Liver (tissue), 9 donors: ENCODE measurements around the gene PNPLA6. TPM values are rescaled to one million over a fixed set of nuclear protein-coding genes. Genes with fewer than 3 reads are reported as not detected.

Experiments used
- DNase-seq: peaks from one replicate; pipeline ENCODE4 v3.0.0-alpha.2; 2017; ENCODE audit warnings: low spot score
- H3K27ac ChIP-seq, 2 donors: one replicate each; pipeline ENCODE4 v1.7.0; 2013; ENCODE audit warnings: inconsistent platforms in 2 of 2, low read length in 2 of 2, control low read depth in 1 of 2, low read depth in 1 of 2, mild to moderate bottlenecking in 1 of 2
- H3K27me3 ChIP-seq, 4 donors: one replicate each; pipeline versions ENCODE4 v1.6.1 to v1.7.0; 2013; ENCODE audit warnings: low read length in 3 of 4, inconsistent platforms in 1 of 4, mild to moderate bottlenecking in 1 of 4, moderate library complexity in 1 of 4; ENCODE audit not compliant: control insufficient read depth in 4 of 4, insufficient read depth in 4 of 4
- H3K36me3 ChIP-seq, 4 donors: one replicate each; pipeline versions ENCODE4 v1.6.1 to v1.7.0; 2013; ENCODE audit warnings: low read length in 3 of 4, mild to moderate bottlenecking in 3 of 4, low read depth in 1 of 4, moderate library complexity in 1 of 4; ENCODE audit not compliant: control insufficient read depth in 4 of 4, insufficient read depth in 3 of 4
- H3K4me1 ChIP-seq, 4 donors: one replicate each; pipeline versions ENCODE4 v1.6.1 to v1.7.0; 2013; ENCODE audit warnings: low read length in 3 of 4, mild to moderate bottlenecking in 3 of 4, moderate library complexity in 1 of 4; ENCODE audit not compliant: control insufficient read depth in 4 of 4, insufficient read depth in 4 of 4
- H3K4me3 ChIP-seq, 3 donors: one replicate each; pipeline versions ENCODE4 v1.6.1 to v1.7.0; 2013; ENCODE audit warnings: low read length in 3 of 3, control low read depth in 1 of 3, low read depth in 1 of 3, mild to moderate bottlenecking in 1 of 3
- H3K9ac ChIP-seq, 2 donors: one replicate each; pipeline ENCODE4 v1.7.0; 2013; ENCODE audit warnings: low read length in 2 of 2, mild to moderate bottlenecking in 2 of 2, moderate library complexity in 2 of 2, control low read depth in 1 of 2, low read depth in 1 of 2
- H3K9me3 ChIP-seq, 4 donors: one replicate each; pipeline versions ENCODE4 v1.6.1 to v1.7.0; 2013; ENCODE audit warnings: low read length in 3 of 4; ENCODE audit not compliant: control insufficient read depth in 4 of 4
- EGR1 ChIP-seq, 2 donors: IDR thresholded peaks; 2 replicates each; pipeline ENCODE4 v1.6.1; 2016 to 2018; ENCODE audit warnings: antibody characterized with exemption in 2 of 2, low read depth in 2 of 2
- FOXA1 ChIP-seq: IDR thresholded peaks from 2 replicates; pipeline ENCODE4 v1.6.1; 2016; ENCODE audit warnings: antibody characterized with exemption
- FOXA2 ChIP-seq: IDR thresholded peaks from 2 replicates; pipeline ENCODE4 v1.6.1; 2016; ENCODE audit warnings: antibody characterized with exemption
- HNF4A ChIP-seq, 2 donors: conservative IDR thresholded peaks; 2 replicates each; pipeline ENCODE4 v1.6.1; 2016; ENCODE audit warnings: antibody characterized with exemption in 2 of 2, mild to moderate bottlenecking in 2 of 2
- HNF4G ChIP-seq: IDR thresholded peaks from 2 replicates; pipeline ENCODE4 v1.6.1; 2016; ENCODE audit warnings: antibody characterized with exemption
- JUND ChIP-seq, 2 donors: IDR thresholded peaks; 2 replicates each; pipeline ENCODE4 v1.6.1; 2016; ENCODE audit warnings: antibody characterized with exemption in 2 of 2
- NR2F2 ChIP-seq: IDR thresholded peaks from 2 replicates; pipeline ENCODE4 v1.6.1; 2016; ENCODE audit warnings: antibody characterized with exemption
- RAD21 ChIP-seq, 2 donors: IDR thresholded peaks; 2 replicates each; pipeline ENCODE4 v1.6.1; 2016; ENCODE audit warnings: antibody characterized with exemption in 2 of 2, mild to moderate bottlenecking in 2 of 2
- RXRA ChIP-seq, 2 donors: IDR thresholded peaks; 2 replicates each; pipeline ENCODE4 v1.6.1; 2017 to 2018; ENCODE audit warnings: antibody characterized with exemption in 2 of 2, mild to moderate bottlenecking in 1 of 2
- SP1 ChIP-seq: IDR thresholded peaks from 2 replicates; pipeline ENCODE4 v1.6.1; 2018; ENCODE audit warnings: antibody characterized with exemption, mild to moderate bottlenecking
- TAF1 ChIP-seq: conservative IDR thresholded peaks from 2 replicates; pipeline ENCODE4 v1.6.1; 2016; ENCODE audit warnings: antibody characterized with exemption, mild to moderate bottlenecking
- WGBS: extraction: QIAGEN DNeasy Blood & Tissue Kit; methylation state at CpG from one replicate; pipeline ENCODE4 v1.1.7; 2013; 5-methylcytosine and 5-hydroxymethylcytosine counted together
- polyA plus RNA-seq, 2 donors: library from polyadenylated mRNA; stranded (reverse) in 1 of 2; unstranded in 1 of 2; fragments of 200-250 nt in 1 of 2; fragments of >200 nt in 1 of 2; fragmentation: Nextera tagmentation in 1 of 2; extraction: Ambion mirVana in 1 of 2; gene quantifications; one replicate each; pipeline versions ENCODE4 v1.2.1 to v1.2.3, GENCODE V29; 2013 to 2015
- total RNA-seq, 2 donors: library from RNA; depleted of rRNA; stranded (reverse); fragments of >200 nt; gene quantifications; one replicate each; pipeline ENCODE4 v1.2.3, GENCODE V29; 2014
- TF ChIP-seq, protein P1 (sequence below): IDR thresholded peaks from 2 replicates; pipeline ENCODE4 v1.6.1; 2016; ENCODE audit warnings: antibody characterized with exemption
- TF ChIP-seq, protein P2 (sequence below): IDR thresholded peaks from 2 replicates; pipeline ENCODE4 v1.6.1; 2016; ENCODE audit warnings: antibody characterized with exemption
- TF ChIP-seq, protein P3 (sequence below): IDR thresholded peaks from 2 replicates; pipeline ENCODE4 v1.6.1; 2016; ENCODE audit warnings: antibody characterized with exemption, mild to moderate bottlenecking
- TF ChIP-seq, protein P4 (sequence below): fragments of 150-350 bp; IDR thresholded peaks from 2 replicates; pipeline ENCODE4 v1.5.1; 2017; ENCODE audit warnings: improper control_type of control experiment, low read depth, low read length; ENCODE audit not compliant: missing input control
- TF ChIP-seq, protein P5 (sequence below): IDR thresholded peaks from 2 replicates; pipeline ENCODE4 v1.6.1; 2016; ENCODE audit warnings: antibody characterized with exemption
- donor health status: healthy.
- donor health status: healthy.
- donor health status: healthy.
- donor health status: healthy.
- donor health status: healthy.

The PNPLA6 gene
- total and polyA plus RNA-seq, 4 donors: 20.9 to 68.4 (median 28.0) TPM

DNA sequence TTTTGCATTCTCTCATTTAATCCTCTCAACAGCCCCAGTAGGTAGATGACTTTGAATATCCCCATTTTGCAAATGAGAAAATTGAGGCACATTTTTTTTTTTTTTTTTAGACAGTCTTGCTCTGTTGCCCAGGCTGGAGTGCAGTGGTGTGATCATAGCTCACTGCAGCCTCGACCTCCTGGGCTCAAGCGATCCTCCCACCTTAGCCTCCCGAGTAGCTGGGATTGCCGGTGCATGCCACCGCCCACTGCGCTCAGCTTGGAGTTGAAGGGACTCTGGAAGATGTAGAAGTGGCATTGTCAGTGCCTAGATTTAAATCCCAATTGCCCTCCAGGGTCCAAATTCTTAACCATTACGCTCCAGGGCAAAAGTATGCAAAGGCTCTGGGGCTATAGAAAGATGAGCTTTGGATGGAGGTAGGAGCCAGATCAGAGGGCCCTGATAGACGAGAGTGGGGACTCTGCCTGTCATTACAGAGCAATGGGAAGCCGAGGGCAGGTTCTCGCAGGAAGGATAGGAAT, 13.9 kb upstream of the PNPLA6 start:
- peaks cover 0 to 3% (median 3%) of the 10 kb centered on the region in 4 donors for H3K36me3 ChIP-seq
- DNase-seq: no peak
- no peaks in the 10 kb centered on the region for H3K9me3 ChIP-seq
- 66% methylated on average over 10 of the region's 10 CpGs for WGBS
- peaks cover 9 to 50% (median 39%) of the 10 kb centered on the region in 4 donors for H3K4me1 ChIP-seq
- H3K27me3 ChIP-seq: no peaks in the 10 kb centered on the region
- TF ChIP-seq FOXA1 (no peak), RXRA (IDR thresholded peaks at IDR 0.05) (no peak), HNF4G (no peak), SP1 (no peak), HNF4A (conservative IDR thresholded peaks at IDR 0.05) (no peak), NR2F2 (no peak), FOXA2 (no peak), EGR1 (IDR thresholded peaks at IDR 0.05; ENCODE audit: low read depth in 2 of 2) (no peak), RAD21 (IDR thresholded peaks at IDR 0.05) (no peak), TAF1 (no peak), JUND (IDR thresholded peaks at IDR 0.05) (no peak)
- TF ChIP-seq, protein P1, sequence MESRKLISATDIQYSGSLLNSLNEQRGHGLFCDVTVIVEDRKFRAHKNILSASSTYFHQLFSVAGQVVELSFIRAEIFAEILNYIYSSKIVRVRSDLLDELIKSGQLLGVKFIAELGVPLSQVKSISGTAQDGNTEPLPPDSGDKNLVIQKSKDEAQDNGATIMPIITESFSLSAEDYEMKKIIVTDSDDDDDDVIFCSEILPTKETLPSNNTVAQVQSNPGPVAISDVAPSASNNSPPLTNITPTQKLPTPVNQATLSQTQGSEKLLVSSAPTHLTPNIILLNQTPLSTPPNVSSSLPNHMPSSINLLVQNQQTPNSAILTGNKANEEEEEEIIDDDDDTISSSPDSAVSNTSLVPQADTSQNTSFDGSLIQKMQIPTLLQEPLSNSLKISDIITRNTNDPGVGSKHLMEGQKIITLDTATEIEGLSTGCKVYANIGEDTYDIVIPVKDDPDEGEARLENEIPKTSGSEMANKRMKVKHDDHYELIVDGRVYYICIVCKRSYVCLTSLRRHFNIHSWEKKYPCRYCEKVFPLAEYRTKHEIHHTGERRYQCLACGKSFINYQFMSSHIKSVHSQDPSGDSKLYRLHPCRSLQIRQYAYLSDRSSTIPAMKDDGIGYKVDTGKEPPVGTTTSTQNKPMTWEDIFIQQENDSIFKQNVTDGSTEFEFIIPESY: no peak
- TF ChIP-seq, protein P2, sequence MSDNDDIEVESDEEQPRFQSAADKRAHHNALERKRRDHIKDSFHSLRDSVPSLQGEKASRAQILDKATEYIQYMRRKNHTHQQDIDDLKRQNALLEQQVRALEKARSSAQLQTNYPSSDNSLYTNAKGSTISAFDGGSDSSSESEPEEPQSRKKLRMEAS: no peak
- TF ChIP-seq, protein P3, sequence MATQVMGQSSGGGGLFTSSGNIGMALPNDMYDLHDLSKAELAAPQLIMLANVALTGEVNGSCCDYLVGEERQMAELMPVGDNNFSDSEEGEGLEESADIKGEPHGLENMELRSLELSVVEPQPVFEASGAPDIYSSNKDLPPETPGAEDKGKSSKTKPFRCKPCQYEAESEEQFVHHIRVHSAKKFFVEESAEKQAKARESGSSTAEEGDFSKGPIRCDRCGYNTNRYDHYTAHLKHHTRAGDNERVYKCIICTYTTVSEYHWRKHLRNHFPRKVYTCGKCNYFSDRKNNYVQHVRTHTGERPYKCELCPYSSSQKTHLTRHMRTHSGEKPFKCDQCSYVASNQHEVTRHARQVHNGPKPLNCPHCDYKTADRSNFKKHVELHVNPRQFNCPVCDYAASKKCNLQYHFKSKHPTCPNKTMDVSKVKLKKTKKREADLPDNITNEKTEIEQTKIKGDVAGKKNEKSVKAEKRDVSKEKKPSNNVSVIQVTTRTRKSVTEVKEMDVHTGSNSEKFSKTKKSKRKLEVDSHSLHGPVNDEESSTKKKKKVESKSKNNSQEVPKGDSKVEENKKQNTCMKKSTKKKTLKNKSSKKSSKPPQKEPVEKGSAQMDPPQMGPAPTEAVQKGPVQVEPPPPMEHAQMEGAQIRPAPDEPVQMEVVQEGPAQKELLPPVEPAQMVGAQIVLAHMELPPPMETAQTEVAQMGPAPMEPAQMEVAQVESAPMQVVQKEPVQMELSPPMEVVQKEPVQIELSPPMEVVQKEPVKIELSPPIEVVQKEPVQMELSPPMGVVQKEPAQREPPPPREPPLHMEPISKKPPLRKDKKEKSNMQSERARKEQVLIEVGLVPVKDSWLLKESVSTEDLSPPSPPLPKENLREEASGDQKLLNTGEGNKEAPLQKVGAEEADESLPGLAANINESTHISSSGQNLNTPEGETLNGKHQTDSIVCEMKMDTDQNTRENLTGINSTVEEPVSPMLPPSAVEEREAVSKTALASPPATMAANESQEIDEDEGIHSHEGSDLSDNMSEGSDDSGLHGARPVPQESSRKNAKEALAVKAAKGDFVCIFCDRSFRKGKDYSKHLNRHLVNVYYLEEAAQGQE: no peak
- TF ChIP-seq, protein P4, sequence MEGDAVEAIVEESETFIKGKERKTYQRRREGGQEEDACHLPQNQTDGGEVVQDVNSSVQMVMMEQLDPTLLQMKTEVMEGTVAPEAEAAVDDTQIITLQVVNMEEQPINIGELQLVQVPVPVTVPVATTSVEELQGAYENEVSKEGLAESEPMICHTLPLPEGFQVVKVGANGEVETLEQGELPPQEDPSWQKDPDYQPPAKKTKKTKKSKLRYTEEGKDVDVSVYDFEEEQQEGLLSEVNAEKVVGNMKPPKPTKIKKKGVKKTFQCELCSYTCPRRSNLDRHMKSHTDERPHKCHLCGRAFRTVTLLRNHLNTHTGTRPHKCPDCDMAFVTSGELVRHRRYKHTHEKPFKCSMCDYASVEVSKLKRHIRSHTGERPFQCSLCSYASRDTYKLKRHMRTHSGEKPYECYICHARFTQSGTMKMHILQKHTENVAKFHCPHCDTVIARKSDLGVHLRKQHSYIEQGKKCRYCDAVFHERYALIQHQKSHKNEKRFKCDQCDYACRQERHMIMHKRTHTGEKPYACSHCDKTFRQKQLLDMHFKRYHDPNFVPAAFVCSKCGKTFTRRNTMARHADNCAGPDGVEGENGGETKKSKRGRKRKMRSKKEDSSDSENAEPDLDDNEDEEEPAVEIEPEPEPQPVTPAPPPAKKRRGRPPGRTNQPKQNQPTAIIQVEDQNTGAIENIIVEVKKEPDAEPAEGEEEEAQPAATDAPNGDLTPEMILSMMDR: no peak
- TF ChIP-seq, protein P5, sequence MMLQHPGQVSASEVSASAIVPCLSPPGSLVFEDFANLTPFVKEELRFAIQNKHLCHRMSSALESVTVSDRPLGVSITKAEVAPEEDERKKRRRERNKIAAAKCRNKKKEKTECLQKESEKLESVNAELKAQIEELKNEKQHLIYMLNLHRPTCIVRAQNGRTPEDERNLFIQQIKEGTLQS: no peak
- H3K9ac ChIP-seq: no peak overlapping the region
- no peak overlapping the region for H3K4me3 ChIP-seq
- peak overlapping the region; percentile 12 to 62 for H3K27ac ChIP-seq
